ENCODE data around the gene UPF3A. TPM values are rescaled to one million over a fixed set of nuclear protein-coding genes. Genes with fewer than 3 reads are reported as not detected.
"Not testable (repeated sequence)": the region's sequence is repeated elsewhere in the genome, so short reads cannot be mapped to it uniquely, and the experiment has no call there.

Gene UPF3A, protein sequence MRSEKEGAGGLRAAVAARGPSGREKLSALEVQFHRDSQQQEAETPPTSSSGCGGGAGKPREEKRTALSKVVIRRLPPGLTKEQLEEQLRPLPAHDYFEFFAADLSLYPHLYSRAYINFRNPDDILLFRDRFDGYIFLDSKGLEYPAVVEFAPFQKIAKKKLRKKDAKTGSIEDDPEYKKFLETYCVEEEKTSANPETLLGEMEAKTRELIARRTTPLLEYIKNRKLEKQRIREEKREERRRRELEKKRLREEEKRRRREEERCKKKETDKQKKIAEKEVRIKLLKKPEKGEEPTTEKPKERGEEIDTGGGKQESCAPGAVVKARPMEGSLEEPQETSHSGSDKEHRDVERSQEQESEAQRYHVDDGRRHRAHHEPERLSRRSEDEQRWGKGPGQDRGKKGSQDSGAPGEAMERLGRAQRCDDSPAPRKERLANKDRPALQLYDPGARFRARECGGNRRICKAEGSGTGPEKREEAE
- total RNA-seq (2014; rRNA removed; shearing (Covaris generic)) = 33.5 and 41.9 TPM in 2 replicates

- peak; percentile 94 for DNase-seq (ENCODE audit: low spot score)
These were observed at the start of gene UPF3A for GRCh38 chr13:114281351-114282040. TSS of gene UPF3A (plus strand) at chr13:114281601. CDS start at chr13:114281640, 39 bp downstream.

DNA sequence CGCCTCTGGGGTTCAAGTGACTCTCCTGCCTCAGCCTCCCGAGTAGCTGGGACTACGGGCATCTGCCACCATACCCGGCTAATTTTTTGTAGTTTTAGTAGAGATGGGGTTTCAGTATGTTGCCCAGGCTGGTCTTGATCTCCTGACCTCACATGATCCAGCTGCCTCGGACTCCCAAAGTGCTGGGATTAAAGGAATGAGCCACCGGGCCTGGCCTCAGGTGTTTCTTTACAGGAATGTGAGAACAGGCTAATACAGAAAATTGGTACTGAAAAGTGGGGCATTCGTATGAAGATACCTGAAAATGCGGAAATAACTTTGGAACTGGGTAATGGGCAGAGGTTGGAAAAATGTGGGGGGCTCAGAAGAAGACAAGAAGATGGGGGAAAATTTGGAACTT is 49.5 kb upstream of the UPF3A start:
- no peak for DNase-seq (ENCODE audit: low spot score)

GRCh38 chr13:114234266-114234644 is 47.1 kb upstream of the UPF3A start:
- DNase-seq (ENCODE audit: low spot score) = no peak

DNA sequence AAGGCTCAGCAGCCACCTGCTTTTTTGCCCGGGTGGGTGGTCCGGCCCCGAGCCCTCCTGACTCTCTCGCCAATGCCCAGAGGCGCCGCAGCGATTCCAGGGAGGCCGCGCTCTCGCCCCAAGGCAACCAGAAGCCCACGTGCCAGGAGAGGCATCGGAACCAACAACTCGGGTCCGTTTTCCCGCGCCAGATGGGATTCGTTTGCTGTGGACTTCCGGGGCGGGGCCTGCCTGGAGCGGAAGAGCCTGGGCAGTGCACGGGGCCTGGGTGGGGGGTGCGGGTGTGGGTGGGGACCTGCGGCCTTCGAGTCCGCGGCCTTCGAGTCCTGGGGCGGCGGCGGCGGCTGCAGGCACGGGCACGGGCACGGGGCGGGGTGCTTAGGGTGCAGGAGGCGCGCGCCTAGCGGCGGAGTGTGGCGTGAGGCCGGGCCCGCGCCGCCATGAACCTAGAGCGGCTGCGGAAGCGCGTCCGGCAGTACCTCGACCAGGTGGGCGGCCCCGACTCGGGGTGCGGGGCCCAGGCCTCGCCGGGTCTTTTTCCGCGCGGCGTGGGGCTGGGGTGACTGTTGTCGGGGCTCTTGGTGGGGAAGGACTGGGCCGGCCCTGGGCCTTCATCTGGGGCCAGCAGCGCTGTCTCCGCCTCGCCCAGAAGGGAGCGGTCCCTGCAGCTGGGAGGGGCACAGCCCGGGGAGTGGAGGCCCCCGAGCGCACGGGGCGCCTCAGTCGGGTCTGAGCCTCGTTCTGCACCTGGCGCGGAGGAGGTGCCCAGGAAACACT is 46.6 kb upstream of the UPF3A start, which contains the start of gene CDC16:
Gene CDC16 (plus strand): TSS at position 253 of the 777 bp plus-strand sequence. CDS start 188 bp downstream, at position 441.
- DNase-seq (ENCODE audit: low spot score) = peak; percentile 96

- no peak for DNase-seq (ENCODE audit: low spot score)
These were observed 45.7 kb upstream of the UPF3A start for GRCh38 chr13:114235697-114236096.

- no peak for DNase-seq (ENCODE audit: low spot score)
These were observed 45.2 kb upstream of the UPF3A start for GRCh38 chr13:114236227-114236626.

DNA sequence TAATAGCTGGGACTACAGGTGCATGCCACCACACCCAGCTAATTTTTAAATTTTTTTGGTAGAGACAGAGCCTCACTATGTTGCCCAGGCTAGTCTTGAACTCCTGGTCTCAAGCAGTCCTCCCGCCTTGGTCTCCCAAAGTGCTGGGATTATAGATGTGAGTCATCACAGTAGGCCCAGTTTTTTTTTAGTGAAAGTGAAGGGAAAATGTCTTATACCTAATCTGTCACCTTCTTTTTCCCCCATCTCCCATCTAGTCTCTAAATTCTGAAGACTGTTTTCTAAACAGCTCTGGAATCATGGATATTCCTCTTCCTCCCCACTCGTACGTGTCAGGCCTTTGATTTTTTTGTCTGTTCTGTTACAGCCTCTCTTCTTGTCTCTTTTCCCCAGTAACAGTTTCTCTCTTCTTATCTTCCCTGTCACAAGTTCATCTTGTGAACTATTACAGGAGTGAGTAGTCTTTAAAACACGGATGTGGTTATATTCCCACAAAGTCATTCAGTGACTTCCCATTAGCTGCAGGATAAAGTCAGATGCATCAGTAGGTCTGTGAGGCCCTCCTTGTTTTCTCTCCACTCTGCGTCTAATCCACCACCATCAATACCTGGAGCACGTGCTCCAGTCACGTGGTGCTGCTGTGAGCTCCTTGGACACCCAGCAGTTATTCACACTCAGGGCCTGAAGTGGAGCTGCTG is 43.8 kb upstream of the UPF3A start:
- DNase-seq (ENCODE audit: low spot score) = no peak

DNA sequence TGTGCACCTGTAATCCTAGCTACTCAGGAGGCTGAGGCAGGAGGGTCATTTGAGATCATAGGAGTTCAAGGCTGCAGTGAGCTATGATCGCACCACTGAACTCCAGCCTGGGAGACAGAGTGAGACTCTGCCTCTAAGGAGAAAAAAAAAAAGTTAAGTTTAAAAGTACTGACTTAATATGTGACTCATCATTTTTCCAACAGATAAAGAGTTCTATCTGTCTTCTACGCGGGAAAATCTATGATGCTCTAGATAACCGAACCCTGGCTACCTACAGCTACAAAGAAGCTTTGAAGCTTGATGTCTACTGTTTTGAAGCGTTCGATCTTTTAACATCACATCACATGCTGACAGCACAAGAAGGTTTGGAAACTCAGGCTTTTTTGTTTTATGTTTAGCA is 39.5 kb upstream of the UPF3A start:
- DNase-seq (ENCODE audit: low spot score) = no peak

DNA sequence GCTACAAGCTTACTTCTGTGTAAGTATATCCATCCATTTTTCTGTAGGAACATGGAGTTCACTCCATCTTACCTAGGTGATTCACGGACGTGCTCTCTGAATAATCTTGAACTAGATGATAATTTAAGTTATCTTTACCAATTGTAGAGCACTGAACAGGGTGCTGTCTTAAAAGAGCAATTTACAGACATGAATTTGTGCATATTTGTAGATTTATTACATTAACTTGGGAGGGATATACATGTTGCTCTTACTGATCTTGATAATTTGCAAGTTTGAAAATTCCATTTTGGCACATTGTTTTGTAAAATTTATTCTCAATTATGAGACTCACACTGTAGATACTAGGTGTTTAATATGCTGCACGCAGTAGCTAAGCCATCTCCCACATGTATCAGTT is 37.4 kb upstream of the UPF3A start:
- DNase-seq (ENCODE audit: low spot score) = no peak

DNA sequence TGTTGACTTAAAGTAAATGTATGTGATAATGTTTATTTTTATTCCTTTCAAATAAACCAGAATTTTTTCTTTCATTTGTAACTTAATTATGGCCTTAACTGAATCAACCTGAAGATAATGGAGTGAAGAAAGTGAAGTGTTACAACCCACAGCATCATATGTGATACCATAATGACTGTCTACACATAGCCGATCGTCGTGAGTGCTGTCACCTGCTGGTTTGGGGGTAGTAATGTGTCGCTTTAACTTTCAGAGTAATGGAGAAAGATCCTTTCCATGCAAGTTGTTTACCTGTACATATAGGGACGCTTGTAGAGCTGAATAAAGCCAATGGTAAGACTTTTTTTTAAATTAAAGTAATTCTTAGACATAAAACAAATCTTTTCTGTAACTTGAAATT is 36.8 kb upstream of the UPF3A start:
- peak; percentile 34 for DNase-seq (ENCODE audit: low spot score)

GRCh38 chr13:114248011-114248410 is 33.4 kb upstream of the UPF3A start:
- DNase-seq (ENCODE audit: low spot score) = no peak

DNA sequence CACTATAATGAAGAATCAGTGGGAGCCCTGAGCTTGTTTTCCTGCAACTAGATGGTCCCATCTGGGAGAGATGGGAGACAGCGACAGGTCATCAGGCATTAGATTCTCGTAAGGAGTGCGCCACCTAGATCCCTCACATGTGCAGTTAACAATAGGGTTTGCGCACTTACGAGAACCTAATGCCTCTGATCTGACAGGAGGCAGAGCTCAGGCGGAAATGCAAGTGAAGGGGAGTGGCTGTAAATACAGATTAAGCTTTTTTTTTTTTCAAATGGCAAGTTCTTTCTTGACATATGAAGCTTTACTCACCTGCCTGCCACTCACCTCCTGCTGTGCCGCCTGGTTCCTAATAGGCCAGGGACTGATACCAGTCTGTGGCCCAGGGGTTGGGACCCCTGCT is 32.3 kb upstream of the UPF3A start:
- no peak for DNase-seq (ENCODE audit: low spot score)

- DNase-seq (ENCODE audit: low spot score) = not testable (repeated sequence)
These were observed 29.6 kb upstream of the UPF3A start for GRCh38 chr13:114251639-114252440.

GRCh38 chr13:114256547-114256946 is 24.9 kb upstream of the UPF3A start:
- DNase-seq (ENCODE audit: low spot score) = no peak

- DNase-seq (ENCODE audit: low spot score) = no peak
These were observed 24.4 kb upstream of the UPF3A start for GRCh38 chr13:114257014-114257413.

DNA sequence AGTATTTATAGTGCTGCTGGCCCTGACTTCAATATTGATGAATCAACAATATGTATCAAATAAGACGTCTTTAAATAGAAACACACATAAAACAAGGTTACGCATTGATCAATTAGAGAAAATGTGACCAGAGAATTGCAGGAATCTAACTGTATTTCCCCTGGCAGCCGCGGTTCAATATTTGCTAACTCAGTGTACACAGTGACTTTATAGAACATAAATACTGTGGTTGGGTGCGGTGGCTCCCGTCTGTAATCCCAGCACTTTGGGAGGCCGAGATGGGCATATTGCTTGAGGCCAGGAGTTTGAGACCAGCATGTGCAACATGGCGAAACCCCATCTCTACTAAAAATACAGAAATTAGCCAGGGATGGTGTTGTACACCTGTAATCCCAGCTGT is 22.8 kb upstream of the UPF3A start:
- no peak for DNase-seq (ENCODE audit: low spot score)

- DNase-seq (ENCODE audit: low spot score) = no peak
These were observed 22.0 kb upstream of the UPF3A start for GRCh38 chr13:114259374-114259773.

- no peak for DNase-seq (ENCODE audit: low spot score)
These were observed 21.4 kb upstream of the UPF3A start for GRCh38 chr13:114259974-114260373.

- DNase-seq (ENCODE audit: low spot score) = no peak
These were observed 20.6 kb upstream of the UPF3A start for GRCh38 chr13:114260814-114261213.

GRCh38 chr13:114261328-114261965 is 20.0 kb upstream of the UPF3A start:
- DNase-seq (ENCODE audit: low spot score) = no peak
